ENCODE results near the gene ESYT3.

The ESYT3 gene, protein sequence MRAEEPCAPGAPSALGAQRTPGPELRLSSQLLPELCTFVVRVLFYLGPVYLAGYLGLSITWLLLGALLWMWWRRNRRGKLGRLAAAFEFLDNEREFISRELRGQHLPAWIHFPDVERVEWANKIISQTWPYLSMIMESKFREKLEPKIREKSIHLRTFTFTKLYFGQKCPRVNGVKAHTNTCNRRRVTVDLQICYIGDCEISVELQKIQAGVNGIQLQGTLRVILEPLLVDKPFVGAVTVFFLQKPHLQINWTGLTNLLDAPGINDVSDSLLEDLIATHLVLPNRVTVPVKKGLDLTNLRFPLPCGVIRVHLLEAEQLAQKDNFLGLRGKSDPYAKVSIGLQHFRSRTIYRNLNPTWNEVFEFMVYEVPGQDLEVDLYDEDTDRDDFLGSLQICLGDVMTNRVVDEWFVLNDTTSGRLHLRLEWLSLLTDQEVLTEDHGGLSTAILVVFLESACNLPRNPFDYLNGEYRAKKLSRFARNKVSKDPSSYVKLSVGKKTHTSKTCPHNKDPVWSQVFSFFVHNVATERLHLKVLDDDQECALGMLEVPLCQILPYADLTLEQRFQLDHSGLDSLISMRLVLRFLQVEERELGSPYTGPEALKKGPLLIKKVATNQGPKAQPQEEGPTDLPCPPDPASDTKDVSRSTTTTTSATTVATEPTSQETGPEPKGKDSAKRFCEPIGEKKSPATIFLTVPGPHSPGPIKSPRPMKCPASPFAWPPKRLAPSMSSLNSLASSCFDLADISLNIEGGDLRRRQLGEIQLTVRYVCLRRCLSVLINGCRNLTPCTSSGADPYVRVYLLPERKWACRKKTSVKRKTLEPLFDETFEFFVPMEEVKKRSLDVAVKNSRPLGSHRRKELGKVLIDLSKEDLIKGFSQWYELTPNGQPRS

DNA sequence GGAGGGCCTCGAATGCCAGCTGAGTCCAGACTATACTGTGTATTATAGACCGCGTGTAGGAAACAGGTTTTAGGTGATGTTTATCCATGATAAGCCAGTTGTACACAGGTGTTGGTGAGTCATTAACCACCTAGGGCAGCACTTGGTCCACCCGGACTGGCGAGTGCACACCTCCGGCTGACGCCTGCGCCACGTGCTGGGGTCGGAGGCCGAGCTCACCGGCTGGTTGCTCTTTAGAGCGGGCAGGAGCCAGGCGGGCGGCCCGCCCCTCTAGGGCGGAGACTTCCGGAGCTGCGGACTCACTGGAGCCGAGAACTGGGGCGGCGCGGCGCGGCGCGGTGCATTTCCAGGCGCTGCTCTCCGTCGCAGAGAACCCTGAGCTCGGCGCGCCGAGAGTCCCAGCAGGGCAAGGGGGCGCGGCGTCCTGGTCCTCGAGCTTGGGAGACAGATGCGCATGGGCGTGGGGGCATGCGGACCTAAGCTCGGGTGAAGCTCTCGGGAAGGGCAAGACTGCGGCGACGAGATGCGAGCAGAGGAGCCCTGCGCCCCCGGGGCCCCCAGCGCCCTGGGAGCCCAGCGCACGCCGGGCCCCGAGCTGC lies at the start of gene ESYT3:
TSS of gene ESYT3 (plus strand) at position 341 of the 599 bp plus-strand sequence. CDS start at position 524, 183 bp downstream.
- DNase-seq = peak; percentile 44 to 77

DNA sequence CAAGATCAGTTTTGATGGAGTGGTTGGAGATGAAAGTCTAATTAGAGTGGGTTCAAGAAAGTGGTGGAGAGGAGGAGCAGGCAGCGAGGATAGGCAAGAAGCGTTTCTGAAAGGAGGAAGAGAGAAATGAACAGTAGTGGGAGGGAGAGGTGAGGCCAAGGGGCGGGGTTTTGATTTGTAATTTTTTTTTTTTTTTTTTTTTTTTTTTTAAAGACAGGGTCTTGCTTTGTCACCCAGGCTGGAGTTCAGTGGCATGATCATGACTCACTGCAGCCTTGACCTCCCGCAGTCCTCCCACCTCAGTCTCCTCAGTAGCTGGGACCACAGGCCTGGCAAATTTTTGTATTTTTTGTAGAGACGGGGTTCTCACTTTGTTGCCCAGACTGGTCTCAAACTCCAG lies 49.4 kb upstream of the ESYT3 start:
- DNase-seq = no peak

DNA sequence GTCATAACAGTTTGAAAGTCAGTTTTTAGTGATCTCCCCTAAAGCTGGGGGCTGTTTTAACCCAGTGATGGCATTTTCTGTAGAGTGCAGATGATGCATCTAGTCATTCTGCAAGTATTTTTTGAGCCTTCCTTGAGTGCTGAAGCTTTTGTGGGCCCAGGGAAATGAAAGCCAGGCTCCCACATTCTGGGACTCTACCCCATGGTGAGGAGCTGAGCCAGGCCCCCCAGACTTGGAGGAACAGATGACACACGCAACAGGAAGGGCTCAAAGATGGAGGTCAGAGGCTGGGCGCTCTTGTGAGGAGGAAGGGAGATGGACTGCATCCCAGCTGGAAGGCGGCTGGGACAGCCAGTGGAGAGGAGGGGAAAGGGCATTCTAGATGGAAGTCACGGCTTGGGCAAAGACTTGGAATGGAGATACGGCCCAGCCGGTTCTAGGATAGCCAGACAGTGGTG lies 45.2 kb upstream of the ESYT3 start:
- no peak for DNase-seq

DNA sequence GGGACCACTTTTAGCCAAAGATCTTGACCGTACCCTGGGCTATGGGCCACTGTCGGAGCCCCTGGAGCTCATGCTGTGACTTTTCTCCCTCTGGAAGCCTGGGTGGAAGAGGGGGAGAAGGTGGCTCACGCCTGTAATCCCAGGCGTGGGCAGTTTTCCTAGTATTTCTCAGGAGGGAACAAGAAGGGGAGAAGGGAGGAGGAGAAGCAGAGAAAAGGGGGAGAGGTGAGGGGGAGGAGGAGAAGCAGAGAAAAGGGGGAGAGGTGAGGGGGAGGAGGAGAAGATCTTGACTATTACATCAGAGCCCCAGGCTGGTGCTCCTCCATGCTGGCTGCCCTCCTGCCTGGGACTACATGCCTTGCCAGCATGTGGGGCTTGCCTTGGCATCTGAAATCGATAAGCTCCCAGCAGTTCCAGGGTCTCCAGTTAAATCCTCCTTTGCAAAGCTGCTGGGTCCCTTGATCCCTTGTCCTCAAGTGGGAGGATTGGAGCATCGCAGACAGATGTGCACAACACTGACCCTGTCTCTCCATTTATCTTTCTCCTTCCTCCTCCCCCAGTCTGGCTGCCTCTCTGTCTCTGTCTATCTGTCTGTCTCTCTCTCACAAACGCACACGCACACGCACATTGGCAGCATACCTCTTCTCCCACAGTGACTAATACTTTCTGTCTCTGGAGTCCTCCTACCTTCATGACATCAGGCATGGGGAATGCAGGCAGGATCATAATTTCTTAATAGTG lies 44.4 kb upstream of the ESYT3 start:
- no peak for DNase-seq

DNA sequence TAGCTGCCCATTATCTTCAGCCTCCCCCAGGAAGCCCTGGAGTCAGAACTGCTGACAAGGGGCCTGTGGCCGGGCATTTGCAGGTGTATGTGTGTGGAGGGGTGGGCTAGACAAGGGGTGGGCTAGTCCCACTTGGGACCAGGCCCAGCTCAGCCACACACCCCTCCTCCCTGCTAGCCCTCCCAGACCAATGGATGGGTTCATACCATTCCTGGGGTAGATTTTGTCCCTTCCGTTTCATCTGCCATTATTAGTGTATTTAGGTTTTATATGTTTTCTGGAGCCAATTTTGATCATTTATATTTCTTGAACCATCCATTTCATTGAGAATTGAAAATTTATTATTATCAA lies 43.9 kb upstream of the ESYT3 start:
- no peak for DNase-seq

DNA sequence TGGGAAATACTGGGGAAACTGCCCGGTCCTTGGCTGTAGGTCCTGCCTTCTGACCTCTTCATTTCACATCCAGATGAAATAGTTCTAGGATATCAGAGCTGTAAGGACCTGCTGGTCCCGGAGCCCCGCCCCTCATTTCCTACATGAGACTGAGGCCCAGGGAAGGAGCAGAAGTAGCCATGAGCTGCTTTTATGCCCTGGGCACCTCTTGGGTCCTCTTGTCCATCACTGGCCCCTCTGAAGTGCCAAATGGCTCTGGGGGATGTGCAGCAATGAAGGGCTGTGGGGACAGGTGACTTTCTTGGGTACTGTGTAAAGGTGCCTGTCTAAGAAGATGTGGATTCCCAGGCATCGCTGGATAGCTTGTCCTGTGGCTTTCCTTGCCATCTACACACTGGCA lies 40.3 kb upstream of the ESYT3 start:
- no peak for DNase-seq

DNA sequence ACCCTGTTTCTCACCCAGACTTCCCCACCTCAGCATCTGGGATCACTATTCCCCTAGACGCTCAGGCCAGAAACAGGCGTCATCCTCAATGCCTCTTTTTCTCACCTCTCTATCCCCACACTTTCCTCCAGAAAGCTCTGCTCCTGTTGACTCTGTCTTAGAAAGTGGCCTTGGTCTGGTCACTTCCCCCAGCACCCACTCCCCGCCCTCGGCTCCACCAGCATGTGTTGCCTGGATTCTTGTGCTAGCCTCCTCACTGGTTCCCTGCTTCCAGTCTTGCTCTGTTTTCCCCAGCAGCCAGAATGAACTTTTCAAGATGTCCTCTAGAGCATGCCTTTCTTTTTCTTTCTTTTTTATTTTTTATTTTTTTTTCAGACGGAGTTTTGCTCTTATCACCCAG lies 39.7 kb upstream of the ESYT3 start:
- DNase-seq = no peak

DNA sequence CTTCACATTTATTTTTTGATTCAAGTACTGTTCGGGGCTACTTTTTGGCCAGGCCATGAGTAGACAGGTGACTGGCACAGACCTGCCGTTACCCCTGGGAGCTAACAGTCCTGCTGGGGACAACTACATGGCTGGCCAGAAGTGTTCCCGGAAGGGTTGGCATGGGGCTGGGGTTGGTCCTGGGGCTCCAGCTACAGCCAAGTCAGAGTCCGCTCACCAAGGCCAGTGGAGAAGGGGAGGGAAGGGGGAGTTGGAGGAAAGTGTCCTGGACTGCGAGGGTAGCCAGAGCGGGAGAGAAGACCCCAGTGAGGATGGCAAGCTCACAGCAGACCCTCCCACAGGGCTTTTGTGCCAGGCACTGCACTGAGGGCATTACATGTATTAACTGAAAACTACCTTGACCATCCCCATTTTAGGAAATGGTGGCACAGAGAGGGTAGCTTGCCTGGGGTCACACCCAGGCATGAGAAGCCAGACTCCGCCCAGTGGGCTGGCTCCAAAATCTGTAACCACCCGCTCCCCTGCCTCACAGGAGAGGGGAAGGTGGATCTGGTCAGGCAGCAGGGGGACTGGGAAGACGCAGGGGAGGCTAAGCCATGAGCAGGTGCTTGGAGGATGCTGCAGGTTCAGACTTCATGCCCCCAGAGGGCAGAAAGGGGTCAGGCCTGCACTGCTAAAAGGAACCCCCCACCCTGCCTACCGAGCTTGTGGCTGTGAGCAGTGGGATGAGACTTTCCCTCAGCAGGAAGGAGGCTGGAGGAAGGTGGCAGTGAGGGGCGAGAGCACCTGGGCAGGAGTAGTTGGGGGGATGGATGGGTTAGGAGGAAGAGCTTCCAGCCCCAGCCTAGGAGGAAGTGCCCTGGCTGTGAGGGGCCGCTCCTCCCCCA lies 38.3 kb upstream of the ESYT3 start:
- no peak for DNase-seq

DNA sequence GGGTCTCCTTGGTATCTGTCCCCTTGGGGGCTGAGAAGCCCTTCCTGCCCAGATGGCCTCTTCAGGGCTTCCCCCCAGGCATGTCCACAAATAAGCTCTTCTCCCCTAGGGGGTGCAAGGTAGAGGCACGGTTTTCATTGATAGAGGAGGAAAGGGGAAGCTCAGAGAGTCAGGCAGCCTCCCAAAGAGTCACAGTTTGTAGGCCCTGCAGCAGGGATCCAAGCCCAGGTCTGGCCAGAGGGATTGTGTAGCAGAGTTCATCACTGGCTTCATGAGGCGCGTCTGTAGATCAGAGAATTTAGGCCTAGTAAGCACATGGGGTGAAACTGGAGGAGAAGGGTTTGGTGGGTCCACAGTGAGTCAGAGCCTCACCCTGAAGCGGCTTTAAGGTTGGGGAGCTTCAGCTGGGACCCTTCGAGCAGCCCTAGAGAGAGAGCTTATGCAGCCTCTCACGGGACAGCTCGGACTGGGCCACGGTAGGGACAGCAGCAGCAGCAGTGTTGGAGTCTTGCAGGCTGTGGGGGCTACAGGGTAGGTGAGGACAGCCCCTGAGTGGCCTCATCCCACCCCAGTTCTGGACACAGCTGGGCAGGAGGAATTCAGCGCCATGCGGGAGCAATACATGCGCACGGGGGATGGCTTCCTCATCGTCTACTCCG lies 37.5 kb upstream of the ESYT3 start:
- DNase-seq = no peak

DNA sequence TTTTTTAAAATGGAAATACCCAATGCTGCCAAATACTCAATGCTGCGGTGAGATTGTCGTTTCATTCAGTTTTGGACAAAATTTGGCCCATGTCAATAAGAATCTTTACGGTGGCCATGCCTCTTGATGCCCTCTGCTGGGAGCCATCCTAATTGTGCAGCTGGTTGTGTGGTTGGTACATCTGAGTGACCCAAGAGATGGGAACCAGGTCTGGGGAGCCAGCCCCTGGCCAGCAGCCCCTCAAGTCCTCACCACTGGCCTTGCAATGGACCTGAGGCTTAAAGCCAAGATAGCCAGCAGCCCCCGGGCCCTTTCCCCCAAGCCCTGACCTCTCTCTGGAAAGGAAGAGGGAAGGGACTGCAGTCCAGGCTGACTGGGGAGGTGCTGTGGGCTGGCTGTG lies 36.4 kb upstream of the ESYT3 start:
- no peak for DNase-seq

DNA sequence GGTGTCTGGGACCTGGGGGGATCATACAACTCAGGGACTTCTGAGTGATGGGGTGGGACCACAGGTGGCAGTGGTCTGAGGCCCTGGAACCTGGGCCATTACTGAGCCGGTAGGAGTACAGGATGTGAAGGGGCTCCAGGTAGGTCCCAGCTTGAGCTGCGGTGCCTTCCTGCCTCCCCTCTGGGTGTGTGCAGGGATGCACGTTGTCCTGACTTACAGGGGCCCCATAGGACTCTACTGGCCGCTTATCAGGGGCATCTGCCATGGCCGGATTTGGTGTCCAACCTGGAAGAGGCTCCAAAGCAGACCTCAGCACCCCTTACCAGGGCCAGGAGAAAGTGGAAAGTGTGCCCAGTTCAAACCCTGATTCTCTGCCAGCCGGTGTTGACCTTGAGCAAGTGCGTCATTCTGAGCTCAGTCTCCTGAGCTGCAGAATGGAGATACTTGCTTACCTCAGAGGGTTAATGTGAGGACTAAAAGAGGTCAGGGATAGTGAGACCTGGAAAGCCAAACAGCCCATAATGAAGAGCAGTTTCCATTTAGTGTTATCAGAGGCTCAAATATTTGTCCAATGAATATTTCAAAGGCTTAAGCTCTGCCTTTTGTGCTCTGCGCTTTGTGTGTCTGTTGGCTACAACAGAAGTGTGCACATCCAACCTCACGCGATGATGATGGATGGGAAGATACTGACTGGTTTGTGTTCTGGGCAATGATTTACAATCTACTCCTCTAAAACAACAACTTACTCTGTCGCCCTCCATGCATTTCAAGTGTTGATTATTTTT lies 35.4 kb upstream of the ESYT3 start:
- DNase-seq = no peak

DNA sequence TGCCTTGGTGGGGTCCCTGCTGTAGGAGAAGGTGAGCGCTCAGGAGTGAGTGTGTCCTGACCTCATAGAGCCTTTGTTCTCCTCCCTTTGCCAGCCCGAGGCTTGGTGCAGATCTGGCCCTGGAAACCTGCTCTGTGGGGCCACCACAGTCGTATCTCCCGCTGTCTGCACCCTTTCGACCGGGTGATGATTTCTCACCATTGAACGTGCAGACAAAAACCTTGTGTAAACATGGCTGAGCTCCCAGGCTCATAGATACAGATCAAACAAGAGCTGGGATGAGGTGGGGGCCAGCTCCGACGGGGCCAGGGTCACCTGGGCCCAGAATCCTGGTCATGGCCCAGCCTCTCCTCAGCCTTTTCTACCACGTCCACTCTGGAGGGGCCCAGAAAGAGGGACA lies 34.6 kb upstream of the ESYT3 start:
- DNase-seq = peak in 1 of 2 experiments; percentile 18

DNA sequence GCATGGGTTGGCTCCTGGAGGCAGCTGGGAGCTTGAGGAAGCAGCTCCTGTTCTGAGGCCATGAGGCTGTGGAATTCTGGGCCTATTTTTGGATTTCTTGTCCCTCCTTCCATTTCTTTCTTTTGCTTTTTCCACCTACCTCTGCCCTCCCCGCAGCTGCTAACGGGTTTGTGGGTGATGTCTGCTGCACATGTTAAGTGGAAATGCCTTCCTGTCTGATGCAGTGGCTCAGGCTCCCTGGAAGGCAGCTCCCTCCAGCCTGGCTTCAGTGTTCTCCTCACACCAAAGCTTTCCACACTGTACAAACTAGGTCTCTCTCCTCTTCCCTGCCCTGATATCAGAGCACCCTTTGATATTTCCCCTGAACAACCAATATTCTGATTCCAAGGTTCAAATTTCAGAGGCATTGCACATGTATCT lies 33.8 kb upstream of the ESYT3 start:
- DNase-seq = no peak

DNA sequence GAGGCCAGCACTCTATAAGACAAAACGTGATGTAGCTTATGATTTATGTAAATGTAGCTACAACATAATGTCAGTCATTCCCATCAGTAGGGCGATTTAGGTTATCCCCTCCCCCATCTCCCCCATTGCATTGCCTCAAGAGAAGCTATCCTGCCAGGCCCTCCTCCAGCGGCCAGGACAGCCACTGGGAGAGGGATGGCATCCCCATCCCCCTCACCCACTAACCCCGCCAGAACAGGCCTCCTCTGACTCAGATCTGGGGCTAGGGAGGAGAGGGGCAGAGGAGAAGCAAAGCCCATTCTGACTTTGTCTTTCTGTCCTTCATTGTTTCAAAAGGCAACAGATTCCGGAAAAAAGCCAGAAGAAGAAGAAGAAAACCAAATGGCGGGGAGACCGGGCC lies 32.6 kb upstream of the ESYT3 start:
- DNase-seq = no peak

DNA sequence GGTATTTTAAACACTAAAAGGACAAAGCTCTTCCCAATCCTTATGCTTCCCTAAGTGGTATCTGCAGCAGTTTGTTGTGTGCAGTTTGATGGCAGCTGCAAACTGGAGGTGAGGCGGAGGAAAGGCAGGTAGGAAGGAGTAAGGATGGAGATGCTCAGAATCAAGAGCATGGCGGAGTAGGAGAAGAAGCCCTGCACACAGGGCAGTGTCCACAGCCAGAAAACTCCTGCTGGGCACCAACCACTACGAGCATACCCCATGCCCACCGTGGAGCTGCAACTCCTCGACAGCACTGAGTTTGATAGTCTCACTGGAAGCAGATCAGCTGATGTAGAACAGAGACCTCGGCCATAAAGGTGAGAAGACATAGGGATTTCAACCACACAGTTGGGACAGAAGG lies 30.3 kb upstream of the ESYT3 start:
- no peak for DNase-seq

DNA sequence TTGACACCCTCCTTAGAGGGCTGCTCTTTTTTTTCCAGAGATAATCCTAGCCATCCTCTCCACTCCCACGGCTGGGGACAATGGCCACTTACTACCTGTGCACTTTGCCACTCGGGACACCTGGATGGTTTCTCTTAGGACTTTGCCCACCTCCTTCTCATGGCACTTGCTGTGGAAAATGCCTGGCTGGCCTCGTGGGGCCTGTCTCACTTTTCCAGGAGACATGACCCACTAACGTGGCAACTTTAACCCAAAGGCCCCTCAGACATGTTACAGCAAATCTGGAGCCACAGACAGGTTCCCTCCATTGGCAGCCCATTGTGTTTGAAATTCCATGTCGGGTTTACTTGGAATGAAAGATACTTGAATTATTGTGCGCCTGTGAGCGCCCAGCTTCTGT lies 29.4 kb upstream of the ESYT3 start:
- DNase-seq = no peak

DNA sequence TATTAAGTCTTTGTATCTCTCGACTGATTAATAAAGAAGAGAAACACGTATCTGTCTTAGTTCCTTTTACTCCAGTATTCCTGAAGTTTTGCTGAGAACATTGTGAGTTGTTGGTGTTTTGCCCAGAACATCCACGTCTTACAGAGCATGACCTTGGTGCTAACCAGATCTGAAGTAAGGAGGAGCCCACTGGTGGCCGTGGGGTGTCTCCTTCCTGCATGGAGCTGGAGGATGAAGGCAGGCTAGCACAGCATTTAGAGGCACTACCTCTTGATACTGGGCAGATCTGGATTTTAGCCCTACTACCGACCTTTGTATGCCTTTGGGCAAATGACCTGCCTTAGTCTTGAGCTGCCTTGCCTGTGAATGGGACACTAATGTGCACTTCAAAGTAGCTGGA lies 28.9 kb upstream of the ESYT3 start:
- no peak for DNase-seq

DNA sequence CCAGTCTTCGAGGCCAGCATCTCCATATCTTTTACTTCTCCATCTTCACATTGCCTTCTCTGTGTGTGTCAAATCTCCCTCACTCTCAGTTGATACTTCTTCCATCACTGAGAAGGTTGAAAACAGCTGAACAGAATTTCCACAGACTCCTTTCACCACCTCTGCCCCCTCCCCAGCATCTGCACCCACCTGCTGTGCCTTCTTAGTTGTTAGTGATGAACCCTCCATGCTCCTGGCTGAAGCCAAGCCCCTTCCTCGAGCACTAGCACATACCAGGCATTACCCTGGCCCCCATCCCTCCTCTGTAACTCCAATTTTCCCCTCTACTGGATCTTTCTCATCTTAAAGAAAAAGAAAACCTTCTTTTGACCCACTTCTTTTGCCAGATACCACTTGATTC lies 27.8 kb upstream of the ESYT3 start:
- DNase-seq = no peak

DNA sequence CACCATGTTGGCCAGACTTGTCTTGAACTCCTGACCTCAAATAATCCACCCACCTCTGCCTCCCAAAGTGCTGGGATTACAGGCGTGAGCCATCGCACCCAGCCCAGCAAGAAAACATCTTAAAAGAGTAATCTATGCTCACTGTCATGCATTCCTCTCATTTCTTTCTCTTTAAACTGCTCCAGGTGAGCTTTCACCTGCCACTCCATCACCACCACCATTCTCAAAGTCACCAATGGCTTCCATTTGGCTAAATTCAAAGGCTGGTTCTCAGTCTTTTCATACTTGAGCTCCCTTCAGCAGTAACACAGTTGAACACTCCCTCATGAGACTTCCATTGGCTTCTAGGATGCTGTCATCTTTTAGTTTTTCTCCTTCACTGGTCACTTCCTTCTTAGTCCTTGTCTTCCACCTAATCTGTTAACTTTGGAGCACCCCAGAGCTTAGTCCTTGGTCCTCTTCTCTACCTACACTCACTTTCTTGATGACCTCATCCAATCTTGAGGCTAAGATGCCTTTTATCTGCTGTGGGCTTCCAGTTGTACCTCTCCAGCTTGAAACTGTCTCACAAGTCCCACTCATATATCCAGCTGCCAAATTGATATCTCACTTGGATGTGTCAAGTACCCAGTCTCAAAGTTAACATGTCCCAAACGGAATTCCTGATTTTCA lies 27.0 kb upstream of the ESYT3 start:
- no peak for DNase-seq

Measured in NCI-H2081 (cell line).